IPS-20b (cell line): ENCODE results near the gene COG3.

Source experiments
- H3K27ac ChIP-seq: one replicate; pipeline ENCODE4 v1.5.1; 2013; ENCODE audit warnings: low read length
- H3K27me3 ChIP-seq: 2 replicates; pipeline ENCODE4 v1.6.1; 2013; ENCODE audit warnings: mild to moderate bottlenecking, low read length, inconsistent platforms; ENCODE audit not compliant: insufficient read depth
- H3K36me3 ChIP-seq: 2 replicates; pipeline ENCODE4 v1.6.1; 2013; ENCODE audit warnings: low read depth, mild to moderate bottlenecking, inconsistent platforms, low read length, moderate library complexity; ENCODE audit not compliant: insufficient read depth
- H3K4me1 ChIP-seq: 2 replicates; pipeline ENCODE4 v1.6.1; 2013; ENCODE audit warnings: mild to moderate bottlenecking, control low read depth, inconsistent platforms, low read length, moderate library complexity; ENCODE audit not compliant: insufficient read depth
- H3K4me3 ChIP-seq: 2 replicates; pipeline ENCODE4 v1.5.1; 2013; ENCODE audit warnings: mild to moderate bottlenecking, low read length, inconsistent platforms
- H3K9ac ChIP-seq: 2 replicates; pipeline ENCODE4 v1.6.1; 2013; ENCODE audit warnings: low read depth, mild to moderate bottlenecking, inconsistent platforms, low read length, moderate library complexity
- H3K9me3 ChIP-seq: 2 replicates; pipeline ENCODE4 v1.6.1; 2013; ENCODE audit warnings: mild to moderate bottlenecking, low read depth, low read length, inconsistent platforms; ENCODE audit not compliant: insufficient read depth

COG3 gene

DNA sequence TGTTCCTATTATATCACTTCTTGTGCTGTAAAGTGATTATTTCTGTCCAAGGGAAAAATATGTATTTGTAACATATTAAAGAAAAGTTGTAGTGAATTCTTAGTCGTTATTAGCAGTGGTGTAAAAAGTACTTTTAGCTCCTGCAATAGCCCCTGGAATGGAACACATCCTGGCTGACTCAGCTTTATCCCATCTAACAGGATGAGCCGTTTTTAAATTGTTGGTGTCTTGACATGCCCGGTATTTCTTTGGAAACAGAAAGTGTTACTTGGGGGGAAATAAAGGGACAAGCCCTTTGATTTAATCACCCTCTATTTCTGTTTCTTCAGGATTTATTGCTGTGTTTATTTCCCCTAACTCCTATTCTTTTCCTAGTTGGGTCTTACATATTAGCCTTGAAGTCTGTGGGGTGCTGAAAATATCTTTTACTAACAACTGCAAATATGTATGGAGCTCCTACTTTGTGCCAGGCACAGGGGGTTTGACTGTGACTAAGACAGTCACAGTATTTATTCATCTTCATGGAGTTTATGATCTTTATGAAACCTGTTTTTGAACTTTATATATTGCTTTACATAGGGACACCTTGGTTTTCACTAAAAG lies 17.9 kb downstream of the COG3 start:
- H3K4me1 ChIP-seq = no peaks in the 10 kb centered on the region
- H3K9ac ChIP-seq = no peak overlapping the region
- no peak overlapping the region for H3K4me3 ChIP-seq
- peaks cover 58% of the 10 kb centered on the region for H3K36me3 ChIP-seq
- peaks cover 9% of the 10 kb centered on the region for H3K9me3 ChIP-seq
- no peak overlapping the region for H3K27ac ChIP-seq
- H3K27me3 ChIP-seq = no peaks in the 10 kb centered on the region

DNA sequence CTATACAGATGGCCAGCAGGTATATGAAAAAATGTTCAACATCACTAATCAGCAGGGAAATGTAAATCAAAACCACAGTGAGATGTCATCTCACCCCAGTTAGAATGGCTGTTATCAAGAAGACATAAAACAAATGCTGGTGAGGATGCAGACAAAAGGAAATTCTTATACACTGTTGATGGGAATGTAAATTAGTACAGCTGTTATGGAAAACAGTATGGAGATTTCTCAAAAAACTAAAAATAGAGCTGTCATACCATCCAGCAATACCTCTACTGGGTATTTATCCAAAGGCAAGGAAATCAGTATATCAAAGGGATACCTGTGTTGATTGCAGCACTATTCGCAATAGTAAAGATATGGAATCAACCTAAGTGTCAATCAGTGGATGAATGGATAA lies 22.9 kb downstream of the COG3 start:
- Histone ChIP-seq H3K27ac (no peak overlapping the region), H3K9me3 (peaks cover 9% of the 10 kb centered on the region), H3K4me1 (no peaks in the 10 kb centered on the region), H3K9ac (no peak overlapping the region), H3K27me3 (no peaks in the 10 kb centered on the region), H3K4me3 (no peak overlapping the region), H3K36me3 (peaks cover 53% of the 10 kb centered on the region)

GRCh38 chr13:45490068-45490467 lies 25.3 kb downstream of the COG3 start:
- no peak overlapping the region for H3K27ac ChIP-seq
- no peaks in the 10 kb centered on the region for H3K4me1 ChIP-seq
- H3K4me3 ChIP-seq = no peak overlapping the region
- no peak overlapping the region for H3K9ac ChIP-seq
- peaks cover 57% of the 10 kb centered on the region for H3K36me3 ChIP-seq
- no peaks in the 10 kb centered on the region for H3K9me3 ChIP-seq
- no peaks in the 10 kb centered on the region for H3K27me3 ChIP-seq

- no peaks in the 10 kb centered on the region for H3K4me1 ChIP-seq
- H3K27me3 ChIP-seq = no peaks in the 10 kb centered on the region
- H3K27ac ChIP-seq = no peak overlapping the region
- no peak overlapping the region for H3K4me3 ChIP-seq
- no peak overlapping the region for H3K9ac ChIP-seq
- H3K9me3 ChIP-seq = no peaks in the 10 kb centered on the region
- peaks cover 61% of the 10 kb centered on the region for H3K36me3 ChIP-seq
These were observed 27.8 kb downstream of the COG3 start for GRCh38 chr13:45492538-45492937.

- H3K36me3 ChIP-seq = peaks cover 72% of the 10 kb centered on the region
These were observed 32.2 kb downstream of the COG3 start for GRCh38 chr13:45496942-45497341.

DNA sequence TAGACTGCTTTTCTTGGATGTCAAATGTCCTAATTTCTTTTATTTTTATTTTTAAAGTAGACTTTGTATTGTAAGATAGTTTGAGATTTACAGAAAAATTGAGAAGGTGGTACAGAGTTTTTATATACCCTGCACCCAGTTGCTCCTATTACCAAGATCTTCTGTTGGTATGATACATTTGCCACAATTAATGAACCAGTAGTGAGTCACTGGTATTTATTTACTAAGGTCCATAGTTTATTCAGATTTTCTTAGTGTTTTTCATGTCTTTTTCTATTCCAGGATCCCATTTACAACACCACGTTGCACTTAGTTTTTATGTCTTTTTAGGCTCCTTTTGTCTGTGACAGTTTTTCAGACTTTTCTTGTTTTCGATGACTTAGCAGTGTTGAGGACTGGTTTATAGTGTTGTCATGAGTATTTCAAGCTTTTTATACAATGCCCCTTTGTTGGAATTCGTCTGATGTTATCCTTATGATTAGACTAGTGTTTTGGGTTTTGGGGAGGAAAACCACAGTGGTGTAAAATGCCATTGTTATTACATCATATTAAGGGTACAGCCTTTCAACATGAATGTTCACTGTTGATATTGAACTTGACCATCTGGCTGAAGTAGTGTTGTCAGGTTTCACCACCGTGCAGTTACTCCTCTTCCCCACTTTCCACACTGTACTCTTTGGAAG lies 35.9 kb downstream of the COG3 start:
- Histone ChIP-seq H3K27ac (no peak overlapping the region), H3K36me3 (peaks cover 57% of the 10 kb centered on the region), H3K27me3 (no peaks in the 10 kb centered on the region)

More at GRCh38 chr13:45496942-45497341, 32.2 kb downstream of the COG3 start:
- H3K4me3 ChIP-seq = no peak overlapping the region
- H3K9ac ChIP-seq = no peak overlapping the region
- H3K9me3 ChIP-seq = no peaks in the 10 kb centered on the region
- no peaks in the 10 kb centered on the region for H3K4me1 ChIP-seq
- no peak overlapping the region for H3K27ac ChIP-seq
- no peaks in the 10 kb centered on the region for H3K27me3 ChIP-seq

GRCh38 chr13:45501175-45501526 lies 36.4 kb downstream of the COG3 start:
- Histone ChIP-seq H3K9me3 (no peaks in the 10 kb centered on the region), H3K27me3 (no peaks in the 10 kb centered on the region), H3K27ac (no peak overlapping the region), H3K36me3 (peaks cover 57% of the 10 kb centered on the region), H3K4me3 (no peak overlapping the region), H3K4me1 (no peaks in the 10 kb centered on the region), H3K9ac (no peak overlapping the region)

More for the DNA sequence above, 35.9 kb downstream of the COG3 start:
- H3K4me1 ChIP-seq = no peaks in the 10 kb centered on the region
- no peak overlapping the region for H3K4me3 ChIP-seq
- H3K9ac ChIP-seq = no peak overlapping the region
- no peaks in the 10 kb centered on the region for H3K9me3 ChIP-seq

GRCh38 chr13:45503658-45504057 lies 38.9 kb downstream of the COG3 start:
- H3K9me3 ChIP-seq = no peaks in the 10 kb centered on the region
- no peaks in the 10 kb centered on the region for H3K27me3 ChIP-seq
- H3K4me1 ChIP-seq = no peaks in the 10 kb centered on the region
- H3K27ac ChIP-seq = no peak overlapping the region
- no peak overlapping the region for H3K9ac ChIP-seq
- no peak overlapping the region for H3K4me3 ChIP-seq
- peaks cover 53% of the 10 kb centered on the region for H3K36me3 ChIP-seq

GRCh38 chr13:45506811-45507210 lies 42.1 kb downstream of the COG3 start:
- Histone ChIP-seq H3K4me1 (no peaks in the 10 kb centered on the region), H3K9me3 (no peaks in the 10 kb centered on the region), H3K27me3 (no peaks in the 10 kb centered on the region), H3K36me3 (peaks cover 65% of the 10 kb centered on the region), H3K4me3 (no peak overlapping the region), H3K9ac (no peak overlapping the region), H3K27ac (no peak overlapping the region)

DNA sequence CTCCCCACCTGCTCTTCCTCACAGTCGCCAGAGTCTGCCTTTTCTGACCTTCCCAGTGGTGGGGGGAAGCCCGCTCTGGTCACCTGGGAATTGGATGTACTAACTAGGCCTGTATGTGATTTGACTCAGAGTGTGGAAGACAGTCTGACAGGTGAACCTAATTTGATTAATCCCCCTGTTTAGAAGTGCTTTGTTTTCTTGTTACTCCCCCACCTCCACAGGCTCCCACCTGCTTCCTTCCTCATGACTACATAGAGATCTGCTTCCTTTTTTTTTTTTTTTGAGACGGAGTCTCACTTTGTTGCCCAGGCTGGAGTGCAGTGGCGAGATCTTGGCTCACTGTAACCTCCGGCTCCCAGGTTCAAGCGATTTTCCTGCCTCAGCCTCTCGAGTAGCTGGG lies 44.0 kb downstream of the COG3 start:
- H3K36me3 ChIP-seq = peaks cover 73% of the 10 kb centered on the region

GRCh38 chr13:45510672-45511071 lies 45.9 kb downstream of the COG3 start:
- Histone ChIP-seq H3K27me3 (no peaks in the 10 kb centered on the region), H3K4me3 (no peak overlapping the region), H3K4me1 (no peaks in the 10 kb centered on the region), H3K36me3 (peaks cover 74% of the 10 kb centered on the region), H3K9me3 (no peaks in the 10 kb centered on the region), H3K27ac (no peak overlapping the region), H3K9ac (no peak overlapping the region)

More for the DNA sequence above, 44.0 kb downstream of the COG3 start:
- Histone ChIP-seq H3K9me3 (no peaks in the 10 kb centered on the region), H3K4me3 (no peak overlapping the region), H3K9ac (no peak overlapping the region), H3K27ac (no peak overlapping the region), H3K27me3 (no peaks in the 10 kb centered on the region), H3K4me1 (no peaks in the 10 kb centered on the region)

- Histone ChIP-seq H3K4me3 (no peak overlapping the region), H3K9me3 (no peaks in the 10 kb centered on the region), H3K9ac (no peak overlapping the region), H3K36me3 (peaks cover 74% of the 10 kb centered on the region), H3K27ac (no peak overlapping the region), H3K27me3 (no peaks in the 10 kb centered on the region), H3K4me1 (no peaks in the 10 kb centered on the region)
These were observed 46.8 kb downstream of the COG3 start for GRCh38 chr13:45511310-45512097.
